Activated T-cell treated with anti-CD3 and anti-CD28 coated beads, Interleukin-2, amount 50 U/mL, for 48 hours (primary cell): ENCODE measurements around the gene ARID3A.

Experiments
- DNase-seq, 2 experiments: peaks; one replicate each; pipeline ENCODE4 v3.0.0-alpha.2; 2020

Gene ARID3A

DNA sequence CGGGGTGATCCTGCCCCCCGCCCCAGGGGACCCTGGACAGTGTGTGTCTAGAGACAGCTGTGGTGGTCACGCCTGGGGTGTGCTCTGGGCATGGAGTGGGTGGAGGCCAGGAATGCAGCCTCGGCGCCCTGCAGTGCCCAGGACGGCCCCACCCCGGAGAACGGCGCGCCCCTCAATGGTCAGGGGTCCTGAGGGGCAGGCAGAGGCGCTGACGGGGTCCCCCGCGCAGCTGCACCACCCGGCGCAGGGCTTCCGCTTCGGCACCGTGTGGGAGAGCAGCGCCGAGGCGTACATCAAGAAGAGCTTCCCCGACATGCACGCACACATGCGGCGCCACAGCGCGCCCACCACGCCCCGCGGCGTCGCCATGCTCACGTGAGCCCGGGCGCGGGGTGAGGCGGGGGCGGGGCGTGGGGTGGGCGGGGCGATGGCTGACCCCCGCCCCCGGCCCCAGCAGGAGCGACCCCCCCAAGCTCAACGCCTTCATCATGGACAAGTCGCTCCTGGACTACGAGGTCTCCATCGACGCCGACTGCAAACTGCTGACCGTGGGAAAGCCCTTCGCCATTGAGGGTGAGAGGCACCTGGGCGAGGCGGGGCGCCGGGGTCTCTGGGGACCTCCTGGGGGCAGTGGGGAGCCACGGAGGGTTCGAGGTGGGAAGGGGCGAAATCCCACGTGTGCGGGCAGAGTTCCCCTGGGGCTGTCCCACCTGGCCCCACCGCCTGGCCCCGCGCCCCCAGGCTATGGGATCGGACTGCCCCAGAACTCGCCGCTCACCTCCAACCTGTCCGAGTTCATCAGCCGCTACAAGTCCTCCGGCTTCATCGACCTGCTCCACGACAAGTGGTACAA is 81.8 kb downstream of the ARID3A start:
- DNase-seq, result no peak

DNA sequence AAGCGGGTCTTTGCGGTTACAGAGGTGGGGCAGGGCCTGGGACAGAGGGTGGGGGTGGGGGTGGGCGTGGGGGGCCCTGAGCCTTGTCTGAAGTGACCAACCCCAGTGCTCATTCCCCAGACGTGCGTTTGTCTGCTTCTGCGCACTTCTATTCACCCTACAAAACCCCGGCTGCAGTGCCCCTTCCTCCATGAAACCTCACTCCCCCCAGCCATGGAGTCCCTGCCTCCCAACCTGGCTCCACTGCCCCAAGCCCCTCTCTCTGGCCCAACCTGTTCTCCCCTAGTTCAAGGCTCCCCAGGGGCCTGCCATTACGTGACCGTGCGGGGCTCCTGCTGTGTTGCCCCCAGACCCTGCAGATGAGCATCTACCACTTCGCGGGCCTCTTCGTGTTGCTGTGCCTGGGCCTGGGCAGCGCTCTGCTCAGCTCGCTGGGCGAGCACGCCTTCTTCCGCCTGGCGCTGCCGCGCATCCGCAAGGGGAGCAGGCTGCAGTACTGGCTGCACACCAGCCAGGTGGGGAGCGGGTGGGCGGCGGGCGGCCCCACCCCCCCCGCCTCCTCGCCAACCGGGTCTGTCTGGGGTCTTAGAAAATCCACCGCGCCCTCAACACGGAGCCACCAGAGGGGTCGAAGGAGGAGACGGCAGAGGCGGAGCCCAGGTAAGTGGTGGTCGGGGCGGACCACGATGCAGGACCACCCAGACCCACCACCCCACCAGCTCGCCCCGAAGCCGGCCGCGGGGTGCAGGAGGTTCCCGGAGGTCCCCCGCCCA is 82.6 kb downstream of the ARID3A start:
- DNase-seq, result no peak

DNA sequence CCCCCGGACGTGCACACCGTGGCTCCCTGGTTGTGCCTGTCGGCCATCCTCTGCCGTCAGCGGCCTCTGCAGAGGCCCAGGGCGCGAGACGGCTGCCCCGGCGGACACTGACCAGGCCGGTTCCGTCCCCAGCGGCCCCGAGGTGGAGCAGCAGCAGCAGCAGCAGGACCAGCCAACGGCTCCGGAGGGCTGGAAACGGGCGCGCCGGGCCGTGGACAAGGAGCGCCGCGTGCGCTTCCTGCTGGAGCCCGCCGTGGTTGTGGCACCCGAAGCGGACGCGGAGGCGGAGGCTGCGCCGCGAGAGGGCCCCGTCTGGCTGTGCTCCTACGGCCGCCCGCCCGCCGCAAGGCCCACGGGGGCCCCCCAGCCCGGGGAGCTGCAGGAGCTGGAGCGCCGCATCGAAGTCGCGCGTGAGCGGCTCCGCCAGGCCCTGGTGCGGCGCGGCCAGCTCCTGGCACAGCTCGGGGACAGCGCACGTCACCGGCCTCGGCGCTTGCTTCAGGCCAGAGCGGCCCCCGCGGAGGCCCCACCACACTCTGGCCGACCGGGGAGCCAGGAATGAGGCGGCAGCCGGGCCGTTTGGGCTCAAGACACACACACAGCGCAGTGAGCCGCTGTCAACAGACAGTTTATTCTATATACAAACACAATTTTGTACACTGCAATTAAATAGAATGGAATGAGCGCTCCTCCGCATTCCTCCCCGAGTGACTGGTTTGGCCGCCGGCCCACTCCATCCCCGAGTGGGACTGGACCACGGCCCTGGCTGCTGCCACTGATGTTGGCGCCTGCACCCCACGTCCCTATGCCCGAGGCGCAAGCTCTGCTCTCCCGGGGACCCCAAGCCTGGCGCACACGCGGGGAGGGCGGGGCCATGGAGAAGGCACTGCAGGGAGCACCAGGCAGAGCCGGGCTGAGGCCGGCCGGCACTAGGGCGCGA is 83.5 kb downstream of the ARID3A start:
- DNase-seq, result no peak

DNA sequence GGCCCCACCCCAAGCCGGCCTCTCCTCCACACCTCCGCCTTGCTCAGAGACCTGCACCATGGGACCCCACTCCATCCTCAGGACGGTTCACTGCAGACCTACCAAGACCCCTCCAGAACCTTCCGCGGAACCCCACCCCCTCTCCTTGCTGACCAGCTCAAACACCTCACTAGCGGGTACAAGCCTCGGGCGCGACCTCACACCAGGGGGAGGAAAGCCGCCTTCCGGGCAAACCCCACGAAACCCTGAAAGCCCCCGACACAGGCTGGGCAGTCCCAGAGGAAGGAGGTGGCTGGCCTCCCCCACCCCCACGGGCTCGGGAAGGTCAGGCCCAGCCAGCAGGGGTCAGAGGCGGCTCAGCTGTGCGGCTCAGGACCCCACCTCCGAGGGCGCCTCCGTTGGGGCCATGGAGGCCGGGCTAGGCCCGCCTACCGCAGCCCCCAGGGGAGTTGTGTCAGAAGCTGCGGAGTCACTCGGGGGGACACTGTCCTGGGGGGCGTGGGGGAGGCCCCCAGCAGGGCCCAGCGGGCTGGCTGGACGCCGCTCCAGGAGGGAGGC is 84.2 kb downstream of the ARID3A start:
- DNase-seq, result no peak

DNA sequence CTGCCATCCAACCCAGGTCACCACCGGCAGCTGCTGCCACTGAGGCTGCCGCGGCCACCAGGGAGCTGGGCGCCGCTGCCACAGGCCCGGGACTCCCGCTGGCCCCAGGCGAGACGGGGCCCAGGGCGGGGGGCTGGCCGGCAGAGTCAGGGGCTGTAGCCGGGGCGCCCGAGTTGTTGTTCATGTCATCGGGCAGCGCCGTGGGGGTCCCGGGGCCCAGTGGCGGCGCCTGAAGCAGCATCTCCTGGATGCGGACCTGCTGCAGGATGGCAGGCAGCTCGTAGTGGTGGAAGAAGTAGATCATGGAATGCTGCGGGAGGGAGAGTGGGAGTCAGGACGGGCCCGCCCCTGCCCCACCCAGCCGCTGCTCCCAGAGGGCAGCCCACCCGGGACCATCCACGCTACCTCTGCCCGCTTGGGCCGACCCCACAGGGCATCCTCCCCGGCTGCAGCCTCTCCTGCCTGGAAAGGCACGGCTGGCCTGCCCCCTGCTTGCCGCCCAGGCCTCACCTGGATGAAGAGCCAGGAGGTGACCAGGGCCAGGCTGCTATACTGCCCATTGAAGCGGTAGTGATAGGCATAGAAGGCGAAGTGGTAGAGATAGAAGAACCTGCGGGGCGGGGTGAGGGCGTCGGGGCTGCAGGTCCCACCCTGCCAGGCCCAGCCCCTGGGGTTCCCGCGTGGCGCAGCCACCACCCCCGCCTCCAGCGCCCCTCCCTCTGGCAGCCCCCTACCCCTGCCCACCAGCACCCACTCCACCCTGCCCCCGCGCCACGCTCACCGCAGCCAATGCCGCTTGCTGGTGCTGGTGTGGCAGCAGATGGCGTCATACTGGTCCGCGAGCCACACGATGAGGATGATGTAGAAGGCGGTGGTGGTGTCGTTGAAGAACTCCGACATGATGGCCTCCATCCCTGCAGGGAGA is 85.0 kb downstream of the ARID3A start:
- DNase-seq, result no peak

DNA sequence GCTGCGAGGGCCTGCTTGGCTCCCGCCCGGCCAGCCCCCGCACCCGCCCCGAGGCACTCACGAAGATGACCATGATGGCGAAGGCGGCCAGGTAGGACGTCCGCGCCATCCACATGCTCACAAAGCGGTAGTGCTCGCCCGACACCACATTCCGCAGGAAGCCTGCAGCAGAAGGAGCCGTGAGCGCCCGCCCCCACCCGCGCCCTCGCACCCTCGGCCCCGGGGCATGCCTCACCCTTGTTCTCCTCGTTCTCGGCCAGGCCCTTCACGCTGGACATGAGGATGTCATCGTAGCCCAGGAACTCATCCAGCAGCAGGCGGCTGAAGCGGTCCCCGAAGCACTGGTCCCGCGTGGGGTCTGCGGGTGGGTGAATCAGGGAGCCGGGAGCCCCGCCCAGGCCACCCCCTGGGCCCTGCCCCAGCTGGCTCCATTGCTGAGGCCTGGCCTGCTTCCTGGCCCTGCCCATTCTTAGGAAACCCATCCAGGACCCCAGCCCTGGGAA is 86.0 kb downstream of the ARID3A start:
- no peak for DNase-seq

DNA sequence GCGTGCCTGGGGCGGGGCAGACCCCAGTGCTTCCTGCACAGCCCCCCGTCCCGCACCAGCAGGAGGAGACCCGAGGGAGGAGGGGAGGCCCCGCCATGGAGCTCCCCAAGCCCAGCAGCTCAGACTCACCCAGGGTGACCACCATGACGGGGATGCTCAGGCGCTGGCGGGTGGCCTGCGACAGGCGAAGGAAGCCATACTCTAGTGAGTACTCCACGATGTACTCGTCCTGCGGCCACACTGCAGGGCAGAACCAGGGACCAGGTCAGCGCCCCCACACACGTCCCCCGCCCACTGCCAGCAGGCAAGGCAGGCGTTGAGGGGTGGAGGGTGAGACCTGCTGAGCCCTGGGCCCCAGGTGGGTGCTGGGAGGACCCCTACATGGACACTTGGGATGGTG is 86.5 kb downstream of the ARID3A start:
- no peak for DNase-seq

DNA sequence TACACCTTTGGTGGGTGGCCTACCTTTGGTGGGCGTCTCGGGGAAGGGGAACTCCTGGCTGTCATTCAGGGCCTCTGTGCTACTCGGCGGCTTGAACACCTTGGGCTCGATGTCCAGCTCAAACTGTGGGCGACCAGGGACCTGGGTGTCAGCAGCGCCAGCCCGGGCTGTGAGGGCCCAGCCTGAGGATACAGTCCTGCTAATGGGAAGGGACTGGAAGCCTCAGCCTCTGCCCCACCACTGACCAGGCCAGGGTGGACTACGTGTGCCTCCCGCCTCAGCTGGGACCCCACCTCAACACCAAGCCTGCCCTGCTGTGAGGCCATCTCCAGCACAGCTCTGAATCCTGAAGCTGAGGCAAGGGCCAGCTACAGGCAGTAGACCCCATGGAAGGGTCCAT is 87.4 kb downstream of the ARID3A start:
- no peak for DNase-seq

DNA sequence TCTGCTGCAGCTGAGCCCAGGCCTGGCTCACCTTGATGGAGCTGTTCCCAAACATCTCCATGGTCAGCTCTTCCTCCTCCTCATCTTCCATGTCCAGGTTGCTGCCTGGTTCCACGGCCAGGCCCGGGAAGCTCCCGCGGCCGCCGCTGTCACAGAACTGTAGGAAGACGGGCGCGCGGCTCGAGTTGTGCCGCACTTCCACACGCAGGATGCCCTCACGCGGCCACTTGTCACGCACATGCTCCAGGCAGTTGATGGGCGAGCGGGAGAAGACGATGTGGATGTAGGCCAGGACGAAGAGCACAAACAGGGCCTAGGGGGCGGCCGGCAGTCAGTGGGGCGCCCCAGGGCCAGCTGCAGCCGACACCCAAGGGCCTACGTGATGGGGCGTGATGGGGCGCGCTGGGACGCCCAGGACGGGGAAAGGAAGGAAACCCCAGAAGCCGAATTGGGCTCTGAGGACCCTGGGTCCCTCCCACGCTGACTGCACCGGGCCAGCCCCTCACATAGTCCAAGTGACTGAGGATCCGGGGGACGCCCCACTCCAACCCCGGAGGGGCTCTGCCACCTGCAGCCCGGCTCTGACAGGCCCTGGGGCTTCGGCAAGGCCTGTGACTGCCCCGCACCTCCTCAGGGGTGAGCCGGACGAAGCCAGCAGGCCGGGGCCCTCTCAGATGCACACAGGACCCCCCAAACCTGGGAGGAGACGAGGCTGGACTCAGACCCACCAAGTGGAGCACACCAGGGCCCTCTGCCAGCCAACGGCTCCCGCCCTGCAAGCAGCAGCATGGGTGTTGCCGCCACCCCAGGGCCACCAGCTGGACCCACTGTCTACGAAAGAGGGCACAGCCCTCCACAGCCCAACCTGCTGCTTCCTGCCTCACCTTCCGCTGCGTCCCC is 88.6 kb downstream of the ARID3A start:
- no peak for DNase-seq

DNA sequence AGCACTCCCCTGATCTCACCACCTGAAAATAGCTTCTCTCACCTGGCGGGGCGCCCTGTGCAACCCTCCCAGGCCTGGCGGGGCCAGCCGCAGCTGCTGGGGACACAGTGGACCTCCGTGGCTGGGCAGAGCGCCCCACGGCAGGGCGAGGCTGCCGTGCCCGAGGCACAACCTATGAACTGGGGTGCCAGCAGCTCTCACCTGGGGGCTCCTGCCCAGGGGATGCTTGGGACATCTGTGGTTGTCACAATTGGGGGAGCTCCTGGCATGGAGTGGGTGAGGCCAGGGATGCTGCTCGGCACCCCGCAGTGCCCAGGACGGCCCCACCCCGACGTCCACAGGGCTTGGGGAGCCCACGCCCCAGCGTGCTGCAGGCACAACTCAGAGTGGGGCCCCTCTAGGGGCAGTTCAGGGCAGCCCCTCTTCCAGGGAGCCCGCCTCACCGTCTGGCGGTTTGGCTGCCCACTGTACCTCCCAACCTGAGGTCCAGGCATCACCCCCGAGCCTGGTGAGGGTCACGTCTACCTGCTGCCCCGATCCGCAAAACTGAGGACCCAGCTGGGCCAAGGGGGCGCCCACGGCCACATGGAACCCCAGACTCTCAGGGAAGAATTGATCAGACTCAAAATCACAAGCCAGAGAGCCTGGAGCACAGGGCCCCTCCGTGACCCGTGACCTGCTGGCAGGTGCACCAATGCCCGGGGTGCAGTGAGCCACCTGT is 89.4 kb downstream of the ARID3A start:
- DNase-seq, result no peak

DNA sequence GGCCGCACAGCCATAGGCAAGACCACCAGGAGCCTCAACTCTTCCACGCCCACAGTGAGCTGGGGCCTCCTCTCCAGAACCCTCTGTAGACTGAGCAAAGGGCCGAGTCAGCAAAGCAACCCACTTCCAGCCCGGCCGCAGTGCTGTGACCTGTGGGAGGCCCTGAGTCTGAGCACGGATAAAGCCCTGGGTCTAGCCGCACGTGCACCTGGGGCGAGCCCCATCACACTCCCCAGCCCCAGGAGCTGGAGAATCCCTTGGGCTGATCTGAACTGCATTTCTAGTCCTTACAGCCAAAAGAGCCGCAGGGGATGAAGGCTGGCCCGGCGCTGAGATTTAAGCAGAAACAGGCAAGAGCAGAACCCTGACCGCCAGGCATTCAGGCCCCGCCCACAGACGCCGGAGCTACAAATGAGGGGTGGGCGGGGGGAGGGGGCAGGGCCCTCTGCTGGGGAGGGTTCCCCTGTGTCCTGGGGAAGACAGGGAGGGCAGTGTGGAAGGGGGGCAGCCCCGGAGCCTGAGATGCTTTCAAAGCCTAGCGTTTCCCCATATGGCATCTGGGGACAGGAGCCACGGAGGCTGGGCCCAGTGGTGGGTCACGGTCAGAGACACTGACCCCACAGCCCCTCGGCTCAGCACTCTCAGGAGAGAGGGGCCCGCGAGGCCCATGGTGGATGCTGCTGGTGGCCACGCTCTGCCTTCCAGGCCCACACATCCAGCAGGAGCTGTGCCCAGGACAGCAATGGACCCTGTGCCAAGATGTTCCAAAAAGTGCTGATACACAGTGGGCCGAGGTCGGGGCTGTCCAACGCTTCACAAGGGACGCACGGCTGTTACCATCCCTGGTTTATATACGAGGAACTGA is 90.2 kb downstream of the ARID3A start:
- no peak for DNase-seq

DNA sequence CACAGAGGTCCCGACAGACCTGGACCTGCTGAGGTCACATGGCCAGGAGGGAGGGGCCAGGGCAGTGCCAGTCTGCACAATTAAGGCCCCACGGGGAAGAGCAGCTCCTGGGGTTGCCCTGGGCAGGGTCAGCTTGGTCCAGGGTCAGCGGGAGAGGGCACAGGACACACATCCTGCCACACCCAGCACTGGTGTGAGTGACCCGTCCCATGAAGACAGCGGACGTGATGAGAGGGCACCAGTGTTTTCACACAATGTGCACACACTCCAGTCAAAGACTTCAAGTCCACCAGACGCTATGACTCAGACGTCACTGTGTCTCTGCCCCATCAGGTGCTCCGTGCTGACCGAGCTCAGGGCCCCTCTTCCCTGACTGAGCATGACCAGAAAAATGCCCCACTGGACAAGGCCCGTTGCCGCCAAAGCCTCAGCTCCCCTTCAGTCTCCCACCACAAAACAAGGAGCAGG is 90.8 kb downstream of the ARID3A start:
- DNase-seq, result no peak

DNA sequence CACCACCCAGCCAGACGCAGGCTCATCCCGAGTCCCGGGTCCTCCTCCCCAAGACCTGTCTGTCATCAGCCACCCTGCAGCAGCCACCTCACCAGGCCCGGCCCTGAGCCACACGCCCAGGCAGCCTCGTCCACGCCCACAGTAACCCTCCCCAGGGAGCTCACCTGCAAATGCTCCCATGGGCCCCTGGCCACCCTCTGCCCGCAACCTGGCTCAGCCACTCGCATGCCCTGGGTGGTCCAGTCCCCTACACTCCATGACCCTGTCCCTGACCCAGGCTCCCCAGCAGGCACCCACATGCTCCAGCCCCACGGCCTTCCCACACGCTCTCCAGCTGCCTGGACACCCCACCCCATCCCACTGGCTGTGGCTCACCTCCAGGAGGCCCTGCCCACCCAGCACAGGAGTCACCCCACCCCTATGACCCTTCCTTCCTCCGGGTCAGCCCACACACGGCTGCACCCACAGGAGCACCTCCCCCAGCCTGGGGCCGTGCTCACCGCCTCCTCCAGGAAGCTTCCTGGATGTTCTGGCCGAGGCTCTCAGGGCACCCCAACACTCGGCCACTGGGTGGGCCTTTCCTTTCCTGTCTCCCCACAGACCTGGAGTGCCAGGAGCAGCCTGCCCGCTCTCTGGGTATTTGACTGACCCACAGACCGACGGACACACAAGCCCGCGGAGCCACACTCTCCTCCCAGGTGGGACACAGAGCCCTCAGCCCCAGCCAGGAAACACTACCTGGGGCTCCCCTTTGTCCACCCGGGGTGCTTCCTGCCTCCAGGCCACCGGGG is 91.5 kb downstream of the ARID3A start:
- no peak for DNase-seq

DNA sequence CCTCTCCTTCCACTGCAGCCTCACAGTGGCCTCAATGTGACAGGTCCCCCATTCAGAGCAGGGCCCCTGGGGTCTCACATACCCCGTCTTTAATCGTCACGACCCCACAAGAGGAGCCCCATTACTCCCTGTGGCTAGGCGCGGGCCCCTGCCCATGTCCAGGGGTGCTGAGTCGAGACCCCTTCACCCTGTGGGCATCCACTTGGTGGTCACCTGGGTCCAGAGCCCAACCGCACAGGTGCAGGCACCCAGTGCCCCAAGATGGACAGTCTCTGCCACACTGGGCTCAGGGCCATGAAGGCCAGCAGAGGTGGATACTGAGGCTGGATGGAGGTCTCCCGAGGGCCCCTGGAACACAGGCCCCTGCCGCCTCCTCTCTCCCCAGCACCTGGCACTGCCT is 92.1 kb downstream of the ARID3A start:
- no peak for DNase-seq

DNA sequence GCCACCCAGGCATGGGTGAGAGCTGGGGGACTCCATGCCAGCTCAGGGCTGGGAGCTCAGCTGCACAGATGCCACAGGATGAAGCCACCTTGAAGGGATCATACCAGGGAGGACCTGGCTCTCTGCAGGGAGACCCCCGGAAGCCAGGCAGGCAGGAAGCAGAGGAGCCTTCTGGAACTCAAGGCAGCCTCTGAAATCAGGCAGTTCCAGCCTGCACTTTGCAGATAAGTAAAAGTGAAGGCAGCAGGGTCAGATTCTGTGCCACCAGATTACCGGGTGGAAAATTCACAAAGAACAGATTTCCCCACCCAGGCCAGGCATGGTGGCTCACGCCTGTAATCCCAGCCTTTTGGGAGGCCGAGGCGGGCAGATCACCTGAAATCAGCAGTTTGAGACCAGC is 92.6 kb downstream of the ARID3A start:
- DNase-seq, result no peak

DNA sequence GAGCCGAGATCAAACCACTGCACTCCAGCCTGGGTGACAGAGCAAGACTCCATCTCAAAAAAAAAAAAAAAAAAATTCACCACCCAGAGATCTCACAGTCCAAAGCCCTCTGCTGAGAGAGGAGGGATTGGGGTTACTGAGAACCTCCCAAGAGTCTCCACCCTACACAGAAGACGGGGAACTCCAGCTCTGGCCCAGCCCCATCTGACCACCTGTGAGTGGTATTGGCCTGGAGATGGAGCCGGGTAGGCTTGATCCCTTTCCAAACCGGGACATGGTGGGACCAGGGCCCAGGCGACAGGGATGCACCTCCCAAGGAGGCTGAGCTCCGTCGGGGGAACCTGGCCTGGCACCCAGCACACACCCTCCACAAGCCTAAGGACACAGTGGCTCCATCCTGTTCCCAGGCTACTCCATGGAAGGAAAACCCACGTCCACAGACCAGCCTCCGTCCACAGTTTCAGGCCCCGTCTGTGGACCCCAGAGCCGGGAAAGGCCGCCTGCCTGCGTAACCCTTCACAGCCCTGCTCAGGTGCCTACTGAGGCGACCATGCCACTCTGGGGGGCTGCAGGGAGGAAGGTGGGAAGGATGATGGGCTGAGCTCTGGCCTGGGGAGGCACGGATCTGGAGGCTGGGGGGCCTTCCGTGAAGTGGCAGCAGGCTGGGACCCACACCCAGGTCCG is 93.2 kb downstream of the ARID3A start:
- DNase-seq, result no peak

DNA sequence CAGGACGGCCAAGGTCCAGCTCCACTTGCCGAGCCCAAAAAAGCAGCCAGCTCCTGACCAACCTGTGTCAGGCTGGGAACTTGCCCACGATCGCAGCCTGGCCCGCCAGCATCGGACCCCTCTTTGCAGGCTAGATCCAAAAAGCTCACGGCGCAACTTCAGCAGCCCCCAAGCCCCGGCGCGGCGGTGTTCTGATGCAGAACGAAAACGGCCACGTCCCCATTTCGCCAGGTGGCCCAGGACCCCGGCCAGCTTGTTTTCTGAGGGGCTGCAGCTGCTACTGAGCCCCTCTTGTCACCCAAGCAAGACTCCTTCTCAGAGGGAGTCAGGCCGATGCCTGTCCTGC is 93.8 kb downstream of the ARID3A start:
- DNase-seq, result no peak
